Upper lobe of left lung (tissue), 6 donors: ENCODE measurements around the gene ACSS2. TPM values are rescaled to one million over a fixed set of nuclear protein-coding genes. Genes with fewer than 3 reads are reported as not detected.
"Not testable (repeated sequence)": the region's sequence is repeated elsewhere in the genome, so short reads cannot be mapped to it uniquely, and the experiment has no call there.

Experiments
- ATAC-seq, 2 donors: fragments of 200-7000 bp; cut with Tn5 transposase; one replicate each; pipeline ENCODE4 v1.9.1; 2022; ENCODE audit warnings: mild to moderate bottlenecking in 2 of 2, moderate library complexity in 2 of 2; ENCODE audit not compliant: low FRiP score in 2 of 2
- DNase-seq, 2 donors: peaks; one replicate each; pipeline ENCODE4 v3.0.0-alpha.2; 2019 to 2020
- H3K27ac ChIP-seq, 4 donors: fragments of 200-600 bp; sonication (generic); one replicate each; pipeline ENCODE4 v1.5.1; 2016 to 2019
- H3K27me3 ChIP-seq, 4 donors: fragments of 200-600 bp; sonication (generic); one replicate each; pipeline ENCODE4 v1.5.1; 2017 to 2019
- H3K36me3 ChIP-seq, 4 donors: fragments of 200-600 bp; sonication (generic); one replicate each; pipeline ENCODE4 v1.5.1; 2016 to 2019
- H3K4me1 ChIP-seq, 4 donors: fragments of 200-600 bp; sonication (generic); one replicate each; pipeline ENCODE4 v1.5.1; 2018 to 2019
- H3K4me3 ChIP-seq, 4 donors: fragments of 200-600 bp; sonication (generic); one replicate each; pipeline ENCODE4 v1.5.1; 2017 to 2019; ENCODE audit warnings: mild to moderate bottlenecking in 2 of 4, moderate library complexity in 1 of 4
- H3K9me3 ChIP-seq, 4 donors: fragments of 200-600 bp; sonication (generic); one replicate each; pipeline ENCODE4 v1.5.1; 2018 to 2019
- CTCF ChIP-seq, 6 experiments: fragments of 450-650 bp in 4 of 6; fragments of 200-600 bp in 2 of 6; sonication (generic) in 2 of 6; IDR thresholded peaks; one replicate each; pipeline ENCODE4 v1.5.1; 2016 to 2019; ENCODE audit warnings: antibody characterized with exemption in 6 of 6
- EP300 ChIP-seq, 4 donors: sonication (generic); formaldehyde crosslinking; IDR thresholded peaks; one replicate each; pipeline ENCODE4 v1.5.1; 2017; ENCODE audit warnings: antibody characterized with exemption in 4 of 4, control low read depth in 2 of 4
- POLR2A ChIP-seq, 4 donors: fragments of 450-650 bp; IDR thresholded peaks; one replicate each; pipeline ENCODE4 v1.5.1; 2016 to 2017; ENCODE audit warnings: antibody characterized with exemption in 4 of 4, mild to moderate bottlenecking in 2 of 4
- POLR2AphosphoS5 ChIP-seq, 2 donors: sonication (generic); formaldehyde crosslinking; IDR thresholded peaks; one replicate each; pipeline ENCODE4 v1.5.1; 2017; ENCODE audit warnings: antibody characterized with exemption in 2 of 2
- WGBS, 2 donors: methylation state at CpG; one replicate each; pipeline ENCODE4 v1.1.5; 2017 to 2018; 5-methylcytosine and 5-hydroxymethylcytosine counted together
- total RNA-seq, 6 donors: library from RNA; depleted of rRNA in 4 of 6; stranded (reverse); fragments of >200 nt in 4 of 6; gene quantifications; one replicate each; pipeline versions ENCODE4 v1.1.0 to v1.2.1, GENCODE V29; 2016 to 2021
- donor health status: DM: no; HTN: no; CAD: no; lungs with moderate emphysema.
- donor health status: DM: no; HTN: yes; CAD: no; lungs with severe emphysema.

Gene ACSS2
- total RNA-seq, 6 donors from 2014 or later, result 110 to 377 (median 203) TPM

GRCh38 chr20:34896086-34896621 lies 19.7 kb downstream of the ACSS2 start:
- Histone ChIP-seq H3K4me3 (no peak overlapping the region), H3K4me1 (peaks cover 18 to 32% (median 26%) of the 10 kb centered on the region in 4 donors), H3K36me3 (peaks cover 0 to 3% (median 0%) of the 10 kb centered on the region in 4 donors), H3K27me3 (no peaks in the 10 kb centered on the region), H3K27ac (peak overlapping the region in 2 of 4 donors; percentile 5 to 7), H3K9me3 (no peaks in the 10 kb centered on the region)
- DNase-seq, result no peak
- TF ChIP-seq CTCF (IDR thresholded peaks at IDR 0.05), result no peak
- ATAC-seq, result peak in 1 of 2 donors; percentile 69
- WGBS, 2 donors, result 26 to 41% methylated on average over 1 of the region's 1 CpG

GRCh38 chr20:34898129-34898528 lies 21.7 kb downstream of the ACSS2 start:
- not testable (repeated sequence) for ATAC-seq, H3K36me3 ChIP-seq, H3K9me3 ChIP-seq, H3K27ac ChIP-seq, H3K4me3 ChIP-seq, DNase-seq, H3K27me3 ChIP-seq
- 54 to 83% methylated on average over 1 to 2 of the region's 3 CpGs for WGBS, 2 donors
- peaks cover 11 to 30% (median 17%) of the 10 kb centered on the region in 4 donors for H3K4me1 ChIP-seq

DNA sequence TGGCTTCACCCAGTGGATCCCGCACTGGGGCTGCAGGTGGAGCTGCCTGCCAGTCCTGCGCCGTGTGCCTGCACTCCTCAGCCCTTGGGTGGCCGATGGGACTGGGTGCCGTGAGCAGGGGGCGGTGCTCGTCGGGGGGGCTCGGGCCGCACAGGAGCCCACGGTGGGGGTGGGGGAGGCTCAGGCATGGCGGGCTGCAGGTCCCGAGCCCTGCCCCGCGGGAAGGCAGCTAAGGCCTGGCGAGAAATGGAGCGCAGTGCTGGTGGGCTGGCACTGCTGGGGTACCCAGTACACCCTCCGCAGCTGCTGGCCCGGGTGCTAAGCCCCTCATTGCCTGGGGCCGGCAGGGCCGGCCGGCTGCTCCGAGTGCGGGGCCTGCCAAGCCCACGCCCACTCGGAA lies 22.3 kb downstream of the ACSS2 start:
- H3K27ac ChIP-seq, H3K4me3 ChIP-seq, ATAC-seq, H3K36me3 ChIP-seq, H3K27me3 ChIP-seq, H3K9me3 ChIP-seq: not testable (repeated sequence)
- WGBS, 2 donors, result 100% methylated on average over 1 to 2 of the region's 26 CpGs
- DNase-seq, result peak in 1 of 2 donors; percentile 58
- H3K4me1 ChIP-seq, result peaks cover 11 to 29% (median 17%) of the 10 kb centered on the region in 4 donors

GRCh38 chr20:34904202-34904621 lies 27.8 kb downstream of the ACSS2 start:
- Histone ChIP-seq H3K4me1 (peaks cover 18 to 39% (median 28%) of the 10 kb centered on the region in 4 donors), H3K27me3 (no peaks in the 10 kb centered on the region), H3K4me3 (no peak overlapping the region), H3K9me3 (no peaks in the 10 kb centered on the region), H3K36me3 (peaks cover 0 to 3% (median 0%) of the 10 kb centered on the region in 4 donors), H3K27ac (peak overlapping the region in 2 of 4 donors; percentile 34 to 49)
- ATAC-seq (peak in 1 of 2 donors; percentile 46), DNase-seq (no peak)
- TF ChIP-seq POLR2AphosphoS5 (IDR thresholded peaks at IDR 0.05), result no peak
- no peak for TF ChIP-seq EP300 (IDR thresholded peaks at IDR 0.05)
- TF ChIP-seq CTCF (IDR thresholded peaks at IDR 0.05), result no peak
- TF ChIP-seq POLR2A (IDR thresholded peaks at IDR 0.05), result no peak
- 47 to 49% methylated on average over 3 of the region's 3 CpGs for WGBS, 2 donors

DNA sequence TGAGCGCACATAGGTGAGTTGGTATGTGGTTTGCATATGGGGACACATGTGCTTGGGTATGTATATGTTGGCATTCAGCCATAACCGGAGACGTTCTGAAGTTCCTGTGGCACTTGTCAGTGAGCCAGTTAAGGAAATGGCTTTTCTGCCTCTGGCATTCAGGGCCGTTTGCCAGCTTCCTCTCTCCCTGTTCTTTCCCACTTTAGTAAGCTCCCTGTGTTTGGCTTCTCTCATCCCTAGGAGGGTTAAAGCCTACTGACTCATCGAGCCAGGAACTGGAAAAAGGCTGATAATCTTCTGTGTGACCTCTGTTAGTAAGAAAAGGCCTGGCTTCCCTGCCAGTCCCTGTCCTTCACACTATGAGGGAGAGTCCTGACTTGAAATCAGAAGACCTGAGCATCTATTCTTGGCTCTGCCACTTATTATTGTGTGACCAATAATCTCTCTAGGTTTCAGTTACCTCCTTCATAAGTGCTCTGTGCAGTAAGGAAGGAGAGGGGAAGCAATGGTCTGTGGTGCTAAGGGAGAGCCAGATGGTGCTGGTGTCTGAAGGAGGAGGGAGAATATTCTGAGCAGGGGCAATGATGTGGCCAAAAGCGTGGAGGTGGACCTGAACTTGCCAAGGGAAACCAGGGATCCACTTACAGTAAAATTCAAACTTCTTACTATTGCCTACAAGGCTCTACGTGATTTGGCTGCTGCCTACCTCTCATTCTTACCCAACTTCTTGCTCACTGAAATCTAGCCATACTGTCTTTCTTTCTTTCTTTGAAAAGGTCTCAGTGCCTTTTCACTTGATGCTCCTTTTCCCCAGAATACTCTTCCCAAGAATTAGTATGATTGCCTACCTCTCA lies 31.4 kb downstream of the ACSS2 start:
- WGBS, 2 donors, result 21 to 25% methylated on average over 7 of the region's 7 CpGs
- Histone ChIP-seq H3K27ac (peak overlapping the region; percentile 55 to 82 (median 78)), H3K27me3 (no peaks in the 10 kb centered on the region), H3K9me3 (no peaks in the 10 kb centered on the region), H3K36me3 (no peaks in the 10 kb centered on the region), H3K4me3 (no peak overlapping the region), H3K4me1 (peaks cover 18 to 39% (median 28%) of the 10 kb centered on the region in 4 donors)
- peak in 1 of 2 donors; percentile 69 for DNase-seq
- no peak for TF ChIP-seq CTCF (IDR thresholded peaks at IDR 0.05)
- TF ChIP-seq POLR2AphosphoS5 (IDR thresholded peaks at IDR 0.05), result no peak
- no peak for TF ChIP-seq POLR2A (IDR thresholded peaks at IDR 0.05)
- no peak for TF ChIP-seq EP300 (IDR thresholded peaks at IDR 0.05)
- ATAC-seq, result peak; percentile 52 to 79
